ENCODE results near the gene PTRHD1.

PTRHD1 gene

DNA sequence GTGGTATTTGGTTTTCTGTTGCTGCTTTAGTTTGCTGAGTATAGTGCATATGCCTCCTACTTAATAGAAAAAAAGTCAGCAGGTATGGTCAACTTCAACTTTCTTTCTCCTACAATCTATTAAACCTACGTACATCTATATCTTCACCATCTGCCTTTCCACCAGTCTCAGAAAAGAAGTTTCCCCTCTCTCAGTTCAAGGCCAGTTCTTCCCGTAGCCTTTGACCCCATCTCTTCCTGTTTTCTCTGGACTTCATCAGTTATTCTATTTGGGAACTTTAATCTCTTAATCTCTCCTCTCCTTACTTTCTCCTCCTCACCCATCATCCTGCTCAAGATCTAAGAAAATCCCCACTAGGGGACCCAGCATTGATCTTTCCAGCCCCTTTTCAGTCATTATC, 5.7 kb downstream of the PTRHD1 start:
- DNase-seq (ENCODE audit: low read depth), result no peak
- H3K4me3 ChIP-seq (ENCODE audit: low read depth, low read length), result no peak overlapping the region
- TF ChIP-seq, protein P1, sequence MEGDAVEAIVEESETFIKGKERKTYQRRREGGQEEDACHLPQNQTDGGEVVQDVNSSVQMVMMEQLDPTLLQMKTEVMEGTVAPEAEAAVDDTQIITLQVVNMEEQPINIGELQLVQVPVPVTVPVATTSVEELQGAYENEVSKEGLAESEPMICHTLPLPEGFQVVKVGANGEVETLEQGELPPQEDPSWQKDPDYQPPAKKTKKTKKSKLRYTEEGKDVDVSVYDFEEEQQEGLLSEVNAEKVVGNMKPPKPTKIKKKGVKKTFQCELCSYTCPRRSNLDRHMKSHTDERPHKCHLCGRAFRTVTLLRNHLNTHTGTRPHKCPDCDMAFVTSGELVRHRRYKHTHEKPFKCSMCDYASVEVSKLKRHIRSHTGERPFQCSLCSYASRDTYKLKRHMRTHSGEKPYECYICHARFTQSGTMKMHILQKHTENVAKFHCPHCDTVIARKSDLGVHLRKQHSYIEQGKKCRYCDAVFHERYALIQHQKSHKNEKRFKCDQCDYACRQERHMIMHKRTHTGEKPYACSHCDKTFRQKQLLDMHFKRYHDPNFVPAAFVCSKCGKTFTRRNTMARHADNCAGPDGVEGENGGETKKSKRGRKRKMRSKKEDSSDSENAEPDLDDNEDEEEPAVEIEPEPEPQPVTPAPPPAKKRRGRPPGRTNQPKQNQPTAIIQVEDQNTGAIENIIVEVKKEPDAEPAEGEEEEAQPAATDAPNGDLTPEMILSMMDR (IDR thresholded peaks at IDR 0.05; ENCODE audit: control insufficient read depth, extremely low read depth, insufficient read depth), result no peak

DNA sequence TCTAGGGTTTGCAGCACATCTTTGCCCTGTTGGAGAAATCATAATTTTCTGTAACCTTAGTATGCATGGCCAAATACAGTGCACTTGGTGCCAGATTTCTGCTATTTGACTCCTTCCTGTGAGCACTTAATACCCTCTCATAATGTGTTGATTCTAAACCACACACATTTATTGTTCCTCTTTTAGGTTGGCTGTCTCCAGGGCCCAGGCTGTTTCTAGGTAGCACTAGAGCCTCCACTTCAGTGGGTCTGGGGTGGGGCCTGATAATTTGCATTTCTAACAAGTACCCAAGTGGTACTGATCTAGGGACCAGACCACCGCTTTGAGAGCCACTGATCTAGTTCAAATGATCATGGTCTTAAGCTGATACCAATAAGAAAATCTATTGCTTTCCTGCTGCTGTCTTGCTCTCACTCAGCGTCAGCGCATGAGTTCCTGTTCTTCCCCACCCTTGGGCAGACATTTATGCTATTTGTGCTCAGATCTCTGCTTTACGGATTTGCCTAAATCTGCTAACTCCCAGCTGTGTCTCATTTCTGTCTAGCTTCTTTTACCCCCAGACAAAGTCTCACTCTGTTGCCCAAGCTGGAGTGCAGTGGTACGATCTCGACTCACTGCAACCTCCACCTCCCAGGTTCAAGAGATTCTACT, 7.4 kb downstream of the PTRHD1 start:
- TF ChIP-seq, protein P1 (IDR thresholded peaks at IDR 0.05; ENCODE audit: control insufficient read depth, extremely low read depth, insufficient read depth), result no peak
- no peak overlapping the region for H3K4me3 ChIP-seq (ENCODE audit: low read depth, low read length)
- no peak for DNase-seq (ENCODE audit: low read depth)

DNA sequence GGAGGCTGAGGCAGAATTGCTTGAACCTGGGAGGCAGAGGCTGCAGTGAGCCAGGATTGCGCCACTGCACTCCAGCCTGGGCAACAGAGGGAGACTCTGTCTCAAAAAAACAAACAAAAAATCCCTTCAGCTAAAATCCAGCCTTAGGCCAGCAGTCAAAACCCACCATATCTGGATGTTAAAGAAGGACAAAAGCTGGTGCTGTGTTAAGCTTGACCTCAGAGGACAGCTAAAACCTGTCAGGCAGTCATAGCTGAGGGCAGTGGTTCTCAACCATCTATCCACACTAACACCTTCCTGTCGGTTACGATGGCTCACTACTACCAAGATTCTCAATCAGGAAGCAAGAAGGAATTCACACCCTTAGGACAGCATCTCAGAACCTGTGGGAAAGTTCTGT, 9.6 kb downstream of the PTRHD1 start:
- DNase-seq (ENCODE audit: low read depth), result no peak
- TF ChIP-seq, protein P1 (IDR thresholded peaks at IDR 0.05; ENCODE audit: control insufficient read depth, extremely low read depth, insufficient read depth), result no peak

DNA sequence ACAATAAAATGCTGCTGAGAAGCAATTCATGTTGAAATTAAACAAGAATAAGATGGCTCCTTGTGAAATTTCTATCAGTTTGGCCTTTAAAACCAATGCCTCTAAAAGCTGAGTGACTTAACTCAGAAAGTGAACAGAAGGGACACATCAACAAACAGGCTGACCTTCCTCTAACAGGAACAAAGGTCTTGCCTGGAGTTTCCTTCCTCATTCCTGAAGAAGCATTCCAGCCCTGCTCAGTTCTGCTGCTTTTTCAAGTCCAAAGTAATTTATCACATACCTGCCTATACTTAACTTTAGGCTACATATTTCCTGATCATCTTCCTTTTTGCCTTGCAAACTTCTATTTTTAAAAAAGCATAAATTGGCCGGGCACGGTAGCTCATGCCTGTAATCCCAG, 14.1 kb downstream of the PTRHD1 start:
- no peak for DNase-seq (ENCODE audit: low read depth)
- H3K4me3 ChIP-seq (ENCODE audit: low read depth, low read length), result no peak overlapping the region
- TF ChIP-seq, protein P1 (IDR thresholded peaks at IDR 0.05; ENCODE audit: control insufficient read depth, extremely low read depth, insufficient read depth), result no peak

More for the DNA sequence above, 9.6 kb downstream of the PTRHD1 start:
- H3K4me3 ChIP-seq (ENCODE audit: low read depth, low read length), result no peak overlapping the region

DNA sequence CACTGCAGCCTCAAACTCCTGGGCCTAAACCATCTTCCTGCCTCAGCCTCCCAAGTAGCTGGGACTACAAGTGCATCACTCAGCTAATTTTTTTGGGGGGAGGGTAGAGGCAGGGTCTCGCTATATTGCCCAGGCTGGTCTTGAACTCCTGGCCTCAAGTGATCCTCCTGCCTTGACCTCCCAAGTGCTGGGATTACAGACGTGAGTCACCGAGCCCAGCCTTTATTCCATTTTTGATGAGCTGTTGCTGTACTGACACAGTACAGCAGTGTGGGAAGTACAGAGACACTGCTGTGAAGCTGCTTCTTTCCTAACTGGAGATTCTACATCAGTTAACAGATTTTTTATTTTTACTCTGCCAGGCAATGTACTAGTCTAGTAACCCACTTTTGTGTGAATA, 18.8 kb downstream of the PTRHD1 start:
- TF ChIP-seq, protein P1 (IDR thresholded peaks at IDR 0.05; ENCODE audit: control insufficient read depth, extremely low read depth, insufficient read depth), result no peak
- no peak overlapping the region for H3K4me3 ChIP-seq (ENCODE audit: low read depth, low read length)
- no peak for DNase-seq (ENCODE audit: low read depth)

DNA sequence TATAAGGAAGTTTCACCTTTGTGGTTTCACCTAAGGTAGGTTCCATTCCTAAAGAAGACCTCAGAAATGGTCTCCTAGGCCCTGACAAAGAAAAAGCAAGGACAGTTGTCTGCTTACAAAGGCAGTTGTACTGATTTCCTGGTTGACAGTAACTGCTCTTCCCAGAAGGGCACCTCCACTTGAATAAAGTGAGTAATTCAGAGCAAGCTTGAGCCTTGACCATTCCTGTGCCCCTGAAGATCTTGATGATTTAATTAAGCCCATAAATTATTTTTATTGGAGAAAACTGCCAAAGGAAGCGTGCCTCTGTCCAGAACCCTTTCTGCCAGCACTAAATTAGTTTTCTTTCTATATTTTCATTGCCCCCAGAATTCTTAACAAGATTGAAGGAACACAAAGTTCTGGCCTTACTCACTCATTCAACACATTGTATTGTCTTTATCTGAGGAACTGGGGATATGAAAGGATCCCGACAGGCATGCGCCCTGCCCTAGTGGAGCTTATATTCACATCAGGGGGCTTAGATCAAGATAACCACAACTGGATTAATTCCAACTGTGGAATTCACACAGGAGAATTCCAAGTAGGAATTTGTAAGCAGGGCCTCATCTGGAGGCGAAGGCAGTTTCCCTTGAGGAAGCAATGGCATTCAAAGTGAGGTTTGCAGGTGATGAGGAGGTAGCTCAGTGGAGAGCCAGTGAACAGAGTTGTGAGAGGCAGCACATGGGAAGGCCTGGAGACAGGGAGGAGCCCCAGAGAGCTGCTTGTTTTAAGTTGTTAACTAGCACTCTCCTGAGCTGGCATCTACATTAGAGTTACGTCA, 21.2 kb downstream of the PTRHD1 start:
- no peak for DNase-seq (ENCODE audit: low read depth)
- no peak overlapping the region for H3K4me3 ChIP-seq (ENCODE audit: low read depth, low read length)
- TF ChIP-seq, protein P1 (IDR thresholded peaks at IDR 0.05; ENCODE audit: control insufficient read depth, extremely low read depth, insufficient read depth), result no peak
